Measurements from ENCODE around the gene PLD1. TPM values are rescaled to one million over a fixed set of nuclear protein-coding genes. Genes with fewer than 3 reads are reported as not detected.

The PLD1 gene
- total and polyA plus RNA-seq, 2 of the 8 experiments (the other 6 are each of a cell fraction or from before 2014, with no cell fraction given) = 1.2 to 2.6 TPM

GRCh38 chr3:171604370-171604769 lies 205.9 kb downstream of the PLD1 start:
- ChIA-PET POLR2A (ENCODE audit: partially characterized antibody) (no interaction called here), CTCF (ENCODE audit: partially characterized antibody) (interaction anchor here (0.9 to 2.3 kb wide), 2 partner anchors 10 to 557 kb away, joined by 3 to 16 read pairs; no protein-coding TSS in a partner anchor)
- no peak overlapping the region for H3K14ac ChIP-seq (ENCODE audit: insufficient read length)
- no peak overlapping the region for H2BK12ac ChIP-seq (ENCODE audit: low read depth, low read length)
- H2BK5ac ChIP-seq (ENCODE audit: low read depth, low read length) = no peak overlapping the region
- H3K4ac ChIP-seq (replicated peaks; ENCODE audit: insufficient read length, low read depth, low read length) = no peak overlapping the region
- no peaks in the 10 kb centered on the region for H3K27me3 ChIP-seq (replicated peaks in 1 of 4; ENCODE audit: control insufficient read depth in 3 of 4, extremely low read depth in 1 of 4, insufficient read depth in 3 of 4, low read length in 3 of 4)
- H3K4me3 ChIP-seq (ENCODE audit: extremely low read depth in 1 of 4, insufficient read depth in 2 of 4, low read depth in 3 of 4, low read length in 4 of 4) = no peak overlapping the region
- H3K79me1 ChIP-seq (ENCODE audit: low read depth, low read length) = no peaks in the 10 kb centered on the region
- no peaks in the 10 kb centered on the region for H3K36me3 ChIP-seq (ENCODE audit: control insufficient read depth in 2 of 4, insufficient read depth in 4 of 4, low read length in 3 of 4)
- H3K23me2 ChIP-seq (ENCODE audit: low read depth, low read length) = no peaks in the 10 kb centered on the region
- no peak overlapping the region for H4K8ac ChIP-seq (ENCODE audit: extremely low read depth, insufficient read depth, low read length)
- H2AK5ac ChIP-seq (ENCODE audit: low read depth, low read length) = no peak overlapping the region
- H3K4me2 ChIP-seq (ENCODE audit: insufficient read depth in 1 of 2, low read depth in 2 of 2, low read length in 2 of 2) = no peak overlapping the region
- DNase-seq (ENCODE audit: low read depth in 1 of 2, low spot score in 2 of 2) (no peak), FAIRE-seq (no peak)
- H4K20me1 ChIP-seq (replicated peaks in 1 of 2; ENCODE audit: control insufficient read depth in 1 of 2, insufficient read depth in 2 of 2, low read length in 2 of 2) = no peaks in the 10 kb centered on the region
- no peaks in the 10 kb centered on the region for H3K9me3 ChIP-seq (ENCODE audit: insufficient read depth in 2 of 2, low read depth in 1 of 2, low read length in 1 of 2)
- no peak overlapping the region for H3K56ac ChIP-seq (replicated peaks; ENCODE audit: insufficient read length, low read depth, low read length)
- no peak overlapping the region for H2AFZ ChIP-seq (ENCODE audit: low read length)
- H3K9ac ChIP-seq (replicated peaks in 1 of 4; ENCODE audit: extremely low read depth in 1 of 4, low read depth in 3 of 4, low read length in 3 of 4) = no peak overlapping the region
- H4K5ac ChIP-seq (ENCODE audit: insufficient read length, low read depth, low read length) = no peak overlapping the region
- no peak overlapping the region for H2BK20ac ChIP-seq (ENCODE audit: low read length)
- no peak overlapping the region for H3K18ac ChIP-seq (ENCODE audit: extremely low read depth, low read length)
- H4K91ac ChIP-seq (replicated peaks; ENCODE audit: insufficient read length, low read length) = no peak overlapping the region
- no peak overlapping the region for H3K27ac ChIP-seq (ENCODE audit: low read depth, low read length)
- H2BK15ac ChIP-seq (ENCODE audit: low read length) = no peak overlapping the region
- 85% methylated on average over 5 of the region's 5 CpGs; no CpG with 5 or more reads in 1 of the 2 experiments for WGBS, 2 experiments (ENCODE audit: extremely low coverage in 1 of 2, insufficient coverage in 1 of 2, insufficient read length in 1 of 2, insufficient replicate concordance in 2 of 2, low coverage in 1 of 2, low lambda C conversion rate in 2 of 2, missing lambda C conversion rate in 1 of 2)
- no peaks in the 10 kb centered on the region for H3K79me2 ChIP-seq (ENCODE audit: control insufficient read depth in 1 of 2, insufficient read depth in 2 of 2, low read length in 2 of 2)
- H3K23ac ChIP-seq (ENCODE audit: insufficient read length) = no peak overlapping the region
- no peaks in the 10 kb centered on the region for H3K4me1 ChIP-seq (replicated peaks in 1 of 4; ENCODE audit: control insufficient read depth in 3 of 4, insufficient read depth in 4 of 4, low read length in 3 of 4)
- no peak overlapping the region for H2BK120ac ChIP-seq (replicated peaks; ENCODE audit: low read depth, low read length)
- TF ChIP-seq SP1 (IDR thresholded peaks at IDR 0.05; ENCODE audit: low read depth, low read length) (no peak), NANOG (IDR thresholded peaks at IDR 0.05; ENCODE audit: insufficient read depth, low read depth, low read length, poor library complexity, severe bottlenecking) (no peak), BCL11A (IDR thresholded peaks at IDR 0.05; ENCODE audit: low read depth in 2 of 2, low read length in 2 of 2) (no peak), SP2 (IDR thresholded peaks at IDR 0.05; ENCODE audit: low read length) (no peak), CEBPB (IDR thresholded peaks at IDR 0.05; ENCODE audit: low read depth, low read length) (peak; percentile 82), YY1 (IDR thresholded peaks at IDR 0.05; ENCODE audit: low read depth, low read length) (no peak)

All from H1 (cell line).